ENCODE results near the gene ADAMTS6.

DNA sequence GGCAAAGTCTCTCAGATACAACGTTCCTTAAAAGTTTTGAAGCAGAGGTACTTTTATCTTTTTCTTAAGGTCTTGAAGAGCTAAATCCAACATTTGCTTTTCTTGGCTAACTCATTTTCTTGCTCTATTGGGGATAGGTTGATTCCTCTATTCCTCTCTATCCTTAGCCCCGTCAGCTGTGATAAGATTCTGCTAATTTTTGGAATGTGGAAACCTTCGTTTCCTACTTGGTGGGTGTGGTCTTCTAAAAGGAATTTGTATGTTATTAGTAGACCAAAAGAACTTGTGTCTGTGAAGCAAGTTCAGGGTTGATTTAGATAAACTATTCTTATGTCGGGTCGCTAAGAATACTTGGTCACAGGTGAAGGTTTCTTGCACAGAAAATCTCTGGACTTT is 308.6 kb downstream of the ADAMTS6 start:
- TF ChIP-seq, protein P1, sequence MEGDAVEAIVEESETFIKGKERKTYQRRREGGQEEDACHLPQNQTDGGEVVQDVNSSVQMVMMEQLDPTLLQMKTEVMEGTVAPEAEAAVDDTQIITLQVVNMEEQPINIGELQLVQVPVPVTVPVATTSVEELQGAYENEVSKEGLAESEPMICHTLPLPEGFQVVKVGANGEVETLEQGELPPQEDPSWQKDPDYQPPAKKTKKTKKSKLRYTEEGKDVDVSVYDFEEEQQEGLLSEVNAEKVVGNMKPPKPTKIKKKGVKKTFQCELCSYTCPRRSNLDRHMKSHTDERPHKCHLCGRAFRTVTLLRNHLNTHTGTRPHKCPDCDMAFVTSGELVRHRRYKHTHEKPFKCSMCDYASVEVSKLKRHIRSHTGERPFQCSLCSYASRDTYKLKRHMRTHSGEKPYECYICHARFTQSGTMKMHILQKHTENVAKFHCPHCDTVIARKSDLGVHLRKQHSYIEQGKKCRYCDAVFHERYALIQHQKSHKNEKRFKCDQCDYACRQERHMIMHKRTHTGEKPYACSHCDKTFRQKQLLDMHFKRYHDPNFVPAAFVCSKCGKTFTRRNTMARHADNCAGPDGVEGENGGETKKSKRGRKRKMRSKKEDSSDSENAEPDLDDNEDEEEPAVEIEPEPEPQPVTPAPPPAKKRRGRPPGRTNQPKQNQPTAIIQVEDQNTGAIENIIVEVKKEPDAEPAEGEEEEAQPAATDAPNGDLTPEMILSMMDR (IDR thresholded peaks at IDR 0.05; ENCODE audit: borderline replicate concordance, extremely low read depth, low read length, poor library complexity, severe bottlenecking) = no peak
- TF ChIP-seq EZH2 (IDR thresholded peaks at IDR 0.05; ENCODE audit: borderline replicate concordance, low read depth, low read length, severe bottlenecking) = no peak
